ENCODE data around the gene SSH3.

Gene SSH3

DNA sequence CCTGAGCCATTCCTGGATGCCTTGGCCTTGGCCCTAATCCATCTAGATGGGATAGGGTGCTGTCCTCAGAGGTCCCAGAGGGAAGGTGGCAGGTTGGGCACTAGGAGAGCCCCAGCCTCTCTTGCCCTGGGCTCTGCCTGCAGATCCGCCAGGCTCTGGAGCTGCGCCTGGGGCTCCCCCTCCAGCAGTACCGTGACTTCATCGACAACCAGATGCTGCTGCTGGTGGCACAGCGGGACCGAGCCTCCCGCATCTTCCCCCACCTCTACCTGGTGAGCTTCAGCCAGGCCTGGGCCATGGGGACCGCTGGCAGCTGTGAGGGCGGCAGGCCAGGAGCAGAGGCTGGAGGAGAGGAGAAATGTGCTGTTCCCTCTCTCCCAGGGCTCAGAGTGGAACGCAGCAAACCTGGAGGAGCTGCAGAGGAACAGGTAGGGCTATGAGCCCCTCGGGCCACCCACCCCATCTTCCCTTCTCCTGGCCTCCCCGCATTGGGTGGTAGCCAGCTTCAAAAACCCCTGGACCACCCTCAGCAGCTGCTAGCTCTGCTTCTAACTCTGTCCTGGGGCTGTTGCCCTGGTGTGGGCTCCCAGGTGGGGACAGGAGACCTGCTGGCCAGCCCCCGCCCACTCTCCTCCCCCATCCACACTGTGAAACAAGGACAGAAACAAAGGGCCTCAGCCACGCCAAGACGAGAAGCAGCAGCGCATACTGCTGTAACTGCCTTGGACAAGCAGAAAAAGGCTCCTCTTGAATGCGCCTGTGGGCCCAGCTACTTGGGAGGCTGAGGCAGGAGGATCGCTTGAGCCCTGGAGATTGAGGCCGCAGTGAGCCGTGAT is 4.9 kb downstream of the SSH3 start:
- DNase-seq (no peak), ATAC-seq (no peak)
- Mint-ChIP-seq H3K27ac (no peak overlapping the region), H3K9me3 (no peaks in the 10 kb centered on the region), H3K27me3 (no peaks in the 10 kb centered on the region), H3K4me1 (peaks cover 27% of the 10 kb centered on the region), H3K4me3 (no peak overlapping the region)

DNA sequence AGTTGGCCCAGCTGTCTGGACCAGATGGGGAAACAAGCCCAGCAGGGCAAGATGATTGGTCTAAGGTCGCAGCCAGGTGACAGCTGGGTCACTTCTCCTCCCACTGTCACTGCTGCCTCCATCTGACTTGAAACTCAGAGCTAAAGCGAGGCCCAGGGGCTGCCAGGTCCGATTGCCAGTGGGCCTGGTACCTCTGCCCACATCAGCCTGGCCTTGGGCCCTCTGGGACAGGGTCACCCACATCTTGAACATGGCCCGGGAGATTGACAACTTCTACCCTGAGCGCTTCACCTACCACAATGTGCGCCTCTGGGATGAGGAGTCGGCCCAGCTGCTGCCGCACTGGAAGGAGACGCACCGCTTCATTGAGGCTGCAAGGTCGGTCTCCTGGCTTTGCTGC is 5.8 kb downstream of the SSH3 start:
- no peaks in the 10 kb centered on the region for H3K27me3 Mint-ChIP-seq
- H3K4me1 Mint-ChIP-seq: peaks cover 32% of the 10 kb centered on the region
- H3K4me3 Mint-ChIP-seq: no peak overlapping the region
- no peak overlapping the region for H3K27ac Mint-ChIP-seq
- H3K9me3 Mint-ChIP-seq: no peaks in the 10 kb centered on the region
- DNase-seq (no peak), ATAC-seq (no peak)

DNA sequence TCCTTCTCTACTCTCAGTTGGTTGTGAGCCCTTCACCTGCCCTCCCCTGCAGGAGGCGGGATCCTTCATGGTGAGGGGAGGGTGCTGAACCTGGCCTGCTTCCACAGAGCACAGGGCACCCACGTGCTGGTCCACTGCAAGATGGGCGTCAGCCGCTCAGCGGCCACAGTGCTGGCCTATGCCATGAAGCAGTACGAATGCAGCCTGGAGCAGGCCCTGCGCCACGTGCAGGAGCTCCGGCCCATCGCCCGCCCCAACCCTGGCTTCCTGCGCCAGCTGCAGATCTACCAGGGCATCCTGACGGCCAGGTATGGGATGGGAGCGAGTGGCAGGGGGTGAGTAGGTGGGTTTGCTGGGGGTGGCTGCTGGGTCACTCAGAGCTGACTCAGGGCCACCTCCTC is 6.3 kb downstream of the SSH3 start:
- DNase-seq (no peak), ATAC-seq (no peak)
- no peaks in the 10 kb centered on the region for H3K9me3 Mint-ChIP-seq
- no peak overlapping the region for H3K4me3 Mint-ChIP-seq
- peaks cover 28% of the 10 kb centered on the region for H3K4me1 Mint-ChIP-seq
- no peaks in the 10 kb centered on the region for H3K27me3 Mint-ChIP-seq
- H3K27ac Mint-ChIP-seq: no peak overlapping the region

DNA sequence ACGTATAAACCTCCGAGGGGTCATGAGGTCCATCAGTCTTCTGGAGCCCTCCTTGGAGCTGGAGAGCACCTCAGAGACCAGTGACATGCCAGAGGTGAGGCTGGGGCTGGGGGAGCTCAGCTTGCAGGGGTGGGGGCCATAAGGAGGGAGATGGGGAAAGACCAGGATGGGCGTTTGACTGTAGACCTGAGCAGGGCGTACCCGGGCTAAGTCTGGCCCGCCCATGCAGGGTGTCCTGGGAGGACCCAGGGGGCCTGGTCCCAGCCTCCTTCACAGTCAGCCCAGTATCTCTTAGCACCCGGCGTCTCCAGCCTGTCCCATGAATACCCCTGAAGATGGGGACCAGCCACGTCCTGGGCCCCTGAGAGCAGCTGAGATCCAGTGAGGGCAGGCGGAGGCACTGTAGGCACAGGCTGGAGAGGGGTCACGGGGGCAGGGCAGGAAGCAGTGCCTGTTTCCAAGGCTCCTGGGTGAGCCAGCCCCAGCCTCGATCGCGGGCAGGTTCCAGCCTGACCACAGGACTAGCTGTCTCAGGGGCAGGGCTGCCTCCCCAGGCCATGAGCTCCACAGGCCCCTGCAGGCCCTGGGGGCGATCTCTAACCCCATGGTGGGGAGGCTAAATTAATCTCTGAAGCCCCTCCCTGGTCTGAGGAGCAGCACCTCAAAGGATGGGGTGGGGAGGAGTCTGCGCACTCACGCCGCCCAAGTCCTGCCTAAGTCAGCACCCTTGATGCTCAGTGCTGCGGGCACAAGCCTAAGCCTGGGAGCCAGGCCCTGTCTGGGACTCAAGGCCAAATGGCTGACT is 7.1 kb downstream of the SSH3 start:
- ATAC-seq: peak; percentile 14
- H3K9me3 Mint-ChIP-seq: no peaks in the 10 kb centered on the region
- H3K27ac Mint-ChIP-seq: no peak overlapping the region
- no peaks in the 10 kb centered on the region for H3K27me3 Mint-ChIP-seq
- H3K4me3 Mint-ChIP-seq: no peak overlapping the region
- DNase-seq: no peak
- H3K4me1 Mint-ChIP-seq: peaks cover 24% of the 10 kb centered on the region

DNA sequence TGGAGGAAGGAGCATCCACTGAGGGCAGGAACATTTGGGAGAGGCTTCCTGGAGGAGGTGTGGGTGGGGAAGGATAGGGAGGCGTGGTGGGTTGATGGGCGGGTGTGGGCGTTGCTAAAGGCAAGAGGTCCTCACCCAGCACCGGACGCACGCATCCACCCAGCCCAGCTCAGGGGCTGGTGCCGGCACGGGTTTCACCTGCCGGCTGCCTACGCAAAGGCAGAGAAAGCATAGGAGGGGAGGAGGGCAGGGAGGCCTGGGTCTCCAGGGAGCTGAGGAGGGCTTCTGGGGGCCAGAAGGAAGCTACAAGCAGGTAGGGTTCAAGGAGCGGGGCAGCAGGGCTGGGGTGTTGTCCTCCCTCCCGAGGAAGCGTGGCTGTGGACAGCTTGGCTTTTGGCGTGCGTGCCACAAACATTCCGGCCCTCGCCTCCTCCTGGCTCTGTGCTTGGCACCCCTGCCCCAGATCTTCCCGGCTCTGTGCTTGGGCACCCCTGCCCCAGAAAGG is 7.8 kb downstream of the SSH3 start:
- Mint-ChIP-seq H3K4me1 (peaks cover 24% of the 10 kb centered on the region), H3K27me3 (no peaks in the 10 kb centered on the region), H3K4me3 (no peak overlapping the region), H3K9me3 (no peaks in the 10 kb centered on the region), H3K27ac (no peak overlapping the region)
- no peak for ATAC-seq
- no peak for DNase-seq

DNA sequence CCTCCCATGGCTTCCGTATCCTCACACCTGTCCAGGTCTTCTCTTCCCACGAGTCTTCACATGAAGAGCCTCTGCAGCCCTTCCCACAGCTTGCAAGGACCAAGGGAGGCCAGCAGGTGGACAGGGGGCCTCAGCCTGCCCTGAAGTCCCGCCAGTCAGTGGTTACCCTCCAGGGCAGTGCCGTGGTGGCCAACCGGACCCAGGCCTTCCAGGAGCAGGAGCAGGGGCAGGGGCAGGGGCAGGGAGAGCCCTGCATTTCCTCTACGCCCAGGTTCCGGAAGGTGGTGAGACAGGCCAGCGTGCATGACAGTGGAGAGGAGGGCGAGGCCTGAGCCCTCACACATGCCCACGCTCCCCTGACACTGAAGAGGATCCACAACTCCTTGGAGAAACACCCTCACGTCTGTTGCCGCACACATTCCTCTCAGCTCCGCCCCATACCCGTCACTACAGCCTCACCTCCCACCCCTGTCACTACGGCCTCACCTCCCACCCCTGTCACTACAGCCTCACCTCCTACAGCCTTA is 8.3 kb downstream of the SSH3 start:
- Mint-ChIP-seq H3K4me3 (no peak overlapping the region), H3K27me3 (no peaks in the 10 kb centered on the region), H3K27ac (no peak overlapping the region), H3K4me1 (peaks cover 24% of the 10 kb centered on the region), H3K9me3 (no peaks in the 10 kb centered on the region)
- DNase-seq (no peak), ATAC-seq (no peak)

DNA sequence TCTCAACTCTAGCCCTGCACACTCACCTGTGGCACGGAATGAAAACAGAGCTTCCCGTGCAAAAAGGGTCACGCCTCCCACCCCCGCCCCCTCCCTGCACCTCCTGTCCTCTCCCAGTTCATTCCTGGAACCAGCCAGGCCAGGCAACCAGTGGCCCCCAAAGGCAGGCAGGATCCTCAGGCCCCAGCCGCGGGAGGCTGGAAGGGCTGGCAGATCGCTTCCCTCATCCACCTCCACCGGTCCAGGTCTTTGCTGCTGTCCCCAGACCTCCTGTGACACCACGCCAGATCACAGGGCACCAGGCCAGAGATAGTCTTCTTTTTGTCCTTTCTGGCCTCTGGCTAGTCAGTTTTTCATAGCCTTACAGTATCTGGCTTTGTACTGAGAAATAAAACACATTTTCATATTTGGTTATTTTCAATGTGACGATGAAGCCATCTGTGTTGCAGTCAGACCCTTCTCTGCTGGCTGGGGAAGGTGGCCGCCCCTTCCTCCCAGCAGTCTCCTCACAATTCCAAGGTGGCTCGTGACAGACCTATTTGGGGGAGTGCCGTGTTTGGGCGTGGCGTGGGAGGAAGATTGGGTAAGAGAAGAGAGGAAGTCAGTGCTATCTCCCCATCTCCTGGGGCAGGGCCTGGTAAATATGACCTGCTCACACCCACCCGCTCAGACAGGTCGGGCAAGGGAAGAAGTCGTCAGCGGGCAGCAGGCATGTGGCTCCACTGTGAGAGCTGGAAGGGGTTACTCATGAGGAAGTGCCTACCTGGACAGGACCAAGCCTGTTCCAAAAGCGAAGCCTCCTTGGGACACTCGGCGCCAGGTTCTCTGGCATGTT is 9.1 kb downstream of the SSH3 start:
- H3K27me3 Mint-ChIP-seq: no peaks in the 10 kb centered on the region
- no peak overlapping the region for H3K4me3 Mint-ChIP-seq
- H3K27ac Mint-ChIP-seq: peak overlapping the region in 1 of 2 donors; percentile 89
- H3K4me1 Mint-ChIP-seq: peaks cover 24% of the 10 kb centered on the region
- ATAC-seq (no peak), DNase-seq (peak in 1 of 2 donors; percentile 18)
- no peaks in the 10 kb centered on the region for H3K9me3 Mint-ChIP-seq

DNA sequence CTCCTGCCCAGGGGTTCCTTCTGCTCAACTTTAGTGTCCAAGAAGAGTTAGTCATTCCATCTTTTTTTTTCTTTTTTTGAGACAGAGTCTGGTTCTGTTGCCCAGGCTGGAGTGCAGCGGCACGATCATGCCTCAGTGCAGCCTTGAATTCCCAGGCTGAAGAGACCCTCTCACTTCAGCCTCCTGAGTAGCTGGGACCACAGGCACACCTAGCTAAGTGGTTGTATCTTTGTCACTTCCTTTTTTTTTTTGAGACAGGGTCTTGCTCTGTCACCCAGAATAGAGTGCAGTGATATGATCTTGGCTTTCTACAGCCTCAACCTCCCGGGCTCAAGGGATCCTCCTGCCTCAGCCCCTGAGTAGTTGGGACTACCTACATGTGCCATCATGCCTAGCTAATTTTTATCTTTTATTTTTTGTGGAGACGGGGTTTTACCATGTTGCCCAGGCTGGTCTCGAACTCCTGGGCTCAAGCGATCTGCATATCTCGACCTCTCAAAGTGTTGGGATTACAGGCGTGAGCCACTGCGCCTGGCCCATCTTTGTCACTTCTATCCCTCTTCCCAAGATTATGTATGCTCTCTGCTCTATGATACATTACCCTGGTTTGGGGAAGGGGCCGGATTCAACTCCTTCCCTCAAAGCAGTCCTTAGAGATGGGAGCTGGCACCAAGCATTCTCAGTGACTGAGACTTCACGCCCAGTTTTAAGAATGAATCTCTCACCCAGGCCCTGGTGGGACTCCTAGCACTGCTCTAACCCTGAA is 10.0 kb downstream of the SSH3 start:
- Mint-ChIP-seq H3K4me1 (peaks cover 31% of the 10 kb centered on the region), H3K4me3 (no peak overlapping the region), H3K9me3 (no peaks in the 10 kb centered on the region), H3K27ac (no peak overlapping the region), H3K27me3 (no peaks in the 10 kb centered on the region)
- ATAC-seq: no peak
- no peak for DNase-seq

DNA sequence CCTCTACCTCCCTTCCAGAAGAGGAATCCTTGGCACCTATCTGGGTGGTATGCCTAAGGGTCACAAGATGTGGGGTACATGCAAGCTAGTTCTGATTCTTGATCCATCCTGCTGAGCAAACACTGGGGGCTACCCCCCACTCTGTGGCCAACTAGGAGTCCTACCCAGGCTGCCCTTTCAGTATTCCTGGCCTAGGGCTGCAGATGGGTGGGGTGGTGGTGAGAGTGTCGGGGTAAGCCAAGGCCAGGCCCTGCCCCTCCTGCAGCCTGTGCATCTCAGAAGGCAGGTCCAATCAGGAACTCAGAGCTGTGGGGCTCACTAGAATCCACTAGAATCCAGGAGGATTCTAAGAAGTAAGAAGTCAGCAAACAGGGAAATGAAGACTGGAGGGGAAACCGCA is 10.9 kb downstream of the SSH3 start:
- no peaks in the 10 kb centered on the region for H3K27me3 Mint-ChIP-seq
- H3K4me1 Mint-ChIP-seq: peaks cover 37% of the 10 kb centered on the region
- H3K9me3 Mint-ChIP-seq: no peaks in the 10 kb centered on the region
- H3K27ac Mint-ChIP-seq: no peak overlapping the region
- no peak overlapping the region for H3K4me3 Mint-ChIP-seq
- DNase-seq: no peak
- no peak for ATAC-seq

DNA sequence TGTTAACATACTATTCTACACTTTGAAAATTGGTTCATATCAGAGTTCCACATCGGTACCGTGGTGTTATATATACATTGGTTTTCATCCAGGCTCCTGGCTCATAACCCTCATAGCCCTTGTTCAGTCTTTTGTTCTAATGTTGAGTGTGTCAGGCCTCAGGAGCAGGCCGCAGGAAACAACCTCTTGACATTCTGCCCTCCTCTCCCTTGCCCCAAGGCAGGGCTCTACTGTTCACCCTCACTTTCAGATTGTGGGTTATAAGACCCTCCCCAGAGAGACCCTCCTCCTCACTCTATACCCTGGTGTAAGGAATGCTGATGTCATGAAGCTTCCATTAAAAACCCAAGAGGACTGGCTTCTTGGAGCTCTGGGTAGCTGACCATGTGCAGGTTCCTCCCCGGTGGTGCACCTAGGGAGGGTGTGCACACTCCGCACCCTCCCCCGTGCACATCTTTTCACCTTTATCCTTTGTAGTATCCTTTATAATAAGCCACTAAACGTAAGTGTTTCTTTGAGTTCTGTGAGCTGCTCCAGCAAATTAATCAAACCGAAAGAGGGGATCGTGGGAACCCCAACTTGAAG is 12.1 kb downstream of the SSH3 start:
- ATAC-seq (no peak), DNase-seq (no peak)
- H3K27me3 Mint-ChIP-seq: no peaks in the 10 kb centered on the region
- H3K9me3 Mint-ChIP-seq: no peaks in the 10 kb centered on the region
- no peak overlapping the region for H3K27ac Mint-ChIP-seq
- H3K4me3 Mint-ChIP-seq: peak overlapping the region; percentile 39 to 56
- H3K4me1 Mint-ChIP-seq: peaks cover 43% of the 10 kb centered on the region

DNA sequence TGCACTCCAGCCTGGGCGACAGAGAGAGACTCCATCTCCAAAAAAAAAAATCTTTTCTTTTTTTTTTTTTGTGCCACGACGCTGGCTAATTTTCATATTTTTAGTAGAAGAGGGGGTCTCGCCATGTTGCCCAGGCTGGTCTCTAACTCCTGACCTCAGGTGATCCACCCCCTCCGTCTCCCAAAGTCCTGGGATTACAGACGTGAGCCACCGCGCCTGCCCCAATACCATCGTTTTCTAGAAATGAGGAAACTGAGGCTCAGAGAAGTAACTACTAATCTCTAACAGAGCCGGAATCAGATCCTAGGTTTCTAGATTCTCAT is 13.5 kb downstream of the SSH3 start:
- Mint-ChIP-seq H3K4me1 (peaks cover 39% of the 10 kb centered on the region), H3K27ac (peak overlapping the region in 1 of 2 donors; percentile 91)

DNA sequence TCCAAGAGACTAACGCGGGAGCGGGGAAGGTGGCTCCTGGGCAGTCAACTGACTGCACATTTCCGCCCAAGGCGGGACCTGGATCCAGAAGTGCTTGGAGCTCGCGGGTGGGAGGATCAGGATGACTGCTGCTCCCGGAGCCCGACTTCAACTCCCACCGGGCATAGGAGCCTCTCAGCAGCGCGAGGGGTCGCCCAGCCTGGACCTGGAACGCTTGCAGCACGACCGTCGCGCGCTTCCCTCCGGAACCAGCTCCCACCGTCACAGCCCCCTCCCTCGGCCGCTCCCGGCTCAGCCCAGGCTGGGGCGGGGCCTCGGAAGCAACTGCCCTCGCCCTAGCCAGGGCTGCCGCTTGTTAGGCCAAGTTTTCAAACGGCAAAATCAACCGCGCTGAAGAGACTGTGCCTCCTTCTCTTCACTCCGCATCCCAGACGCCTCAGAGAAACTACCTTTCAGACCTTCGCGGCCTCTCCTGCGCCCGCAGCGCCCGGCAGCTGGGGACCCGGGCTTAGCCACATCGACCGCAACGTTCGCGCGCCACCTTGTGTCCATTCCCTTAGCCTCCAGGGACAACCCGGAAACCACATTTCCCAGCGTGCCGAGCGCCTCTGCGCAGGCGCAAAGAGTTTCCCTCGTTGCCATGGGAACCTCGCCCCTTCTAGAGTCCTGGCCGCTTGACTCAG is 14.0 kb downstream of the SSH3 start:
- DNase-seq: peak; percentile 98 to 99
- Mint-ChIP-seq H3K4me1 (peaks cover 33% of the 10 kb centered on the region), H3K27ac (peak overlapping the region; percentile 91 to 97), H3K27me3 (no peaks in the 10 kb centered on the region), H3K4me3 (peak overlapping the region; percentile 96 to 97), H3K9me3 (no peaks in the 10 kb centered on the region)
- ATAC-seq: peak; percentile 92

More for the DNA sequence above, 13.5 kb downstream of the SSH3 start:
- DNase-seq (no peak), ATAC-seq (no peak)
- no peaks in the 10 kb centered on the region for H3K9me3 Mint-ChIP-seq
- H3K27me3 Mint-ChIP-seq: no peaks in the 10 kb centered on the region
- peak overlapping the region; percentile 96 to 97 for H3K4me3 Mint-ChIP-seq

DNA sequence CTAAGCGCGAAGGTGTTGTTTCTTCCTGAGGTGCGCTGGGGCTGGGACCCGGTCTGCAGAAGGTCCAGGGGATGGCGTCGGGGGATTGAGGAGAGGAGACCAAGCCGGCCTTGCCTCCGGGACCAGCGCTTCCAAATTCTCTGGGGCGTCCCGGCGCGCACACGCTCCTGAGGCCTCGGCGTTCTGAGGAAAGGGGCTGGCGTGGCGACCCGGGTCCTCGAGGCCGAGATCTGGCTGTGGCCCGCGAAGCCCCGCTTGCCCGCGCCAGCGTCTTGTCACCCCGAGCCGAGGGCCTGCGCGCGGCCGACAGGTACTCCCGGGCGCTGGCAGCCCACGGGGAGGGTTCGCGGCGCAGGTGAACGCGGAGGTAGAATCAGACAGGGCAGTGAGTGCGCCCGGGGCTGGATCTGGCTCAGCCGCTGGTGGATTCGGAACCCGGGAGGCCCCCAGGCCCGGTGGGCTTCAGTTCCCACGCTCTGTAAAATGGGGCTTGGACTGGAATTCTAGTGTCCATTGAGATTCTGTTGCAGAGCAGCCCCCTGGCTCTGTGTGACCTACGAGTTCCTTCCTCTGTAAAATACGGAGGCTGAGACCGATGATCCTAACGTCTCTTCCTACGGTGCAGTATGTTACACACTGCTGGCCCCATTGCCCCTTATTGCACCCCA is 14.7 kb downstream of the SSH3 start:
- Mint-ChIP-seq H3K27ac (peak overlapping the region; percentile 91 to 97), H3K27me3 (no peaks in the 10 kb centered on the region), H3K4me3 (peak overlapping the region; percentile 96 to 97), H3K4me1 (peaks cover 27% of the 10 kb centered on the region), H3K9me3 (no peaks in the 10 kb centered on the region)
- ATAC-seq: peak; percentile 41
- no peak for DNase-seq

All from stimulated activated naive CD8-positive, alpha-beta T cell treated with anti-CD3 and anti-CD28 coated beads, Interleukin-15, amount 100 ng/mL, for 72 hours (primary cell).